BJ (cell line): ENCODE data around the gene RNU2-1. TPM values are rescaled to one million over a fixed set of nuclear protein-coding genes. Genes with fewer than 3 reads are reported as not detected.
"Not testable (repeated sequence)": the region's sequence is repeated elsewhere in the genome, so short reads cannot be mapped to it uniquely, and the experiment has no call there.

Experiments
- CTCF ChIA-PET: fragments of 350-600 bp; formaldehyde crosslinking; extraction: SDS; loops from one replicate; lab custom pipeline; 2021; ENCODE audit warnings: antibody characterized with exemption, inconsistent platforms; lab: Yijun Ruan, JAX
- POLR2A ChIA-PET: fragments of 300-600 bp; sonication (Branson Sonifier 250); formaldehyde crosslinking; extraction: SDS; loops from one replicate; lab custom pipeline; 2021; ENCODE audit warnings: antibody characterized with exemption; lab: Charles Lee
- DNase-seq: peaks from one replicate; pipeline ENCODE4 v3.0.0-alpha.2; 2011; ENCODE audit warnings: low read depth
- H3K27me3 ChIP-seq: 2 replicates; pipeline ENCODE4 v1.6.0; 2011; ENCODE audit warnings: low read length; ENCODE audit not compliant: control insufficient read depth, insufficient read depth
- H3K36me3 ChIP-seq: 2 replicates; pipeline ENCODE4 v1.5.1; 2011; ENCODE audit warnings: low read length; ENCODE audit not compliant: control insufficient read depth, insufficient read depth
- H3K4me3 ChIP-seq: 2 replicates; pipeline ENCODE4 v1.5.1; 2011; ENCODE audit warnings: low read depth, mild to moderate bottlenecking, control low read depth, low read length
- polyA minus RNA-seq: library from RNA; depleted of rRNA, polyadenylated mRNA; stranded (reverse); fragments of >200 nt; gene quantifications from 2 replicates; pipeline ENCODE4 v1.2.3, GENCODE V29; 2011; rRNA and poly(A)+ RNA removed
- polyA plus RNA-seq: library from polyadenylated mRNA; depleted of rRNA; stranded (reverse); fragments of >200 nt; gene quantifications from 2 replicates; pipeline ENCODE4 v1.2.3, GENCODE V29; 2011; rRNA removed

Gene RNU2-1
- polyA plus RNA-seq: not detected in 2 replicates
- not detected in 2 replicates for polyA minus RNA-seq

DNA sequence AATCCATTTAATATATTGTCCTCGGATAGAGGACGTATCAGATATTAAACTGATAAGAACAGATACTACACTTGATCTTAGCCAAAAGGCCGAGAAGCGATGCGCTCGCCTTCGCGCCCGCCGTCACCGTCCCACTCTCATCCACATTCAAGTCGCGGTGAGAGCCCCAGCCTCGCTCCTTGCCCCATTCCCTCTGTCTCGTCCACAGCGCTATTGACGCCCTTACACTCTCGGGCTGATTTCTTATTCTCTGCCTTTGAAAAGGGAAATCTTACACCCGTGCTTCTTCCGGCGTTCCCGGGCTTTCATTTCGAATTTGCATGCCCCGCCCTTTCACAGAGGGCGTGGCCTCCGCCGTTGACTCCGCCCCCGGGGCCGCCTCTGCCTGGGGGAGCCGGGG lies at the start of gene RNU2-1:
TSS of gene RNU2-1 (minus strand) at position 101 of the 400 bp plus-strand sequence.
- POLR2A ChIA-PET, H3K27me3 ChIP-seq, H3K4me3 ChIP-seq, CTCF ChIA-PET, H3K36me3 ChIP-seq, DNase-seq: not testable (repeated sequence)

DNA sequence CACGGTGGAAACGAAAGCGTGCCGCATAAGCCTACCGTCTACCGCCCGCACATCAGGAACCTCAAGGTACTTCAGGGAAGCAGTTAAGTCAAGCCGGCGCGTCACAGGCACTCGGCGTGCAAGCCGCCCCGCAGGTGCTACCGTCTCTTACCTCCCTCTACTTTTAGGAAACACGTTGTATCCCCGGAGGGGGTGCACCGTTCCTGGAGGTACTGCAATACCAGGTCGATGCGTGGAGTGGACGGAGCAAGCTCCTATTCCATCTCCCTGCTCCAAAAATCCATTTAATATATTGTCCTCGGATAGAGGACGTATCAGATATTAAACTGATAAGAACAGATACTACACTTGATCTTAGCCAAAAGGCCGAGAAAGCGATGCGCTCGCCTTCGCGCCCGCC lies 39.1 kb upstream of the RNU2-1 start:
- H3K27me3 ChIP-seq, H3K4me3 ChIP-seq, CTCF ChIA-PET, DNase-seq, H3K36me3 ChIP-seq, POLR2A ChIA-PET: not testable (repeated sequence)

DNA sequence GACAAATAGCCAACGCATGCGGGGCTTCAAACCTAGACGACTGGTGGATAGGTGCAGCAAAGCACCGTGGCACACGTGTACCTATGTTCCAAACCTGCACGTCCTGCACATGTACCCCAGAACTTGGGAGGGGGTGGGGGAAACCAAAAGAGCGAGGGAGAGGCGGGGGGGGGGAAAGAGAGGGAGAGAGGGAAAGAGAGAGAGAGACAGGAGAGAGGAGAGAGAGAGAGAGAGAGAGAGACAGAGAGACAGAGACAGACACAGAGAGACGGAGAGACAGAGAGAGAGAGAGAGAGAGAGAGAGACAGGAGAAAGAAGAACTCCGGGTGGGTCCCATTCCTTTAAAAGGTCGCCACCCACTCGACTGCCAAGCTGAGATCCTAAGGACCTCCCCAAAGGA lies 38.7 kb upstream of the RNU2-1 start:
- H3K4me3 ChIP-seq, DNase-seq, CTCF ChIA-PET, POLR2A ChIA-PET, H3K27me3 ChIP-seq, H3K36me3 ChIP-seq: not testable (repeated sequence)

DNA sequence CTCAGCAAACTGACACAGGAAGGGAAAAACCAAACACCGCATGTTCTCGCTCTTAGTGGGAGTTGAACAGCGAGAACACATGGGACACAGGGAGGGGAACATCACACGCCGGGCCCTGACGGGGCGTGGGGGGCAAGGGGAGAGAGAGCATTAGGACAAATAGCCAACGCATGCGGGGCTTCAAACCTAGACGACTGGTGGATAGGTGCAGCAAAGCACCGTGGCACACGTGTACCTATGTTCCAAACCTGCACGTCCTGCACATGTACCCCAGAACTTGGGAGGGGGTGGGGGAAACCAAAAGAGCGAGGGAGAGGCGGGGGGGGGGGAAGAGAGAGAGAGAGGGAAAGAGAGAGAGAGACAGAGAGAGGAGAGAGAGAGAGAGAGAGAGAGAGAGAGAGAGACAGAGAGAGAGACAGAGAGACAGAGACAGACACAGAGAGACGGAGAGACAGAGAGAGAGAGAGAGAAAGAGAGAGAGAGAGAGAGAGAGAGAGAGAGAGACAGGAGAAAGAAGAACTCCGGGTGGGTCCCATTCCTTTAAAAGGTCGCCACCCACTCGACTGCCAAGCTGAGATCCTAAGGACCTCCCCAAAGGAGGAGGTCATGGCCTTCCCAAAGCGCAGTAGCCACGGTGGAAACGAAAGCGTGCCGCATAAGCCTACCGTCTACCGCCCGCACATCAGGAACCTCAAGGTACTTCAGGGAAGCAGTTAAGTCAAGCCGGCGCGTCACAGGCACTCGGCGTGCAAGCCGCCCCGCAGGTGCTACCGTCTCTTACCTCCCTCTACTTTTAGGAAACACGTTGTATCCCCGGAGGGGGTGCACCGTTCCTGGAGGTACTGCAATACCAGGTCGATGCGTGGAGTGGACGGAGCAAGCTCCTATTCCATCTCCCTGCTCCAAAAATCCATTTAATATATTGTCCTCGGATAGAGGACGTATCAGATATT lies 37.1 kb upstream of the RNU2-1 start:
- H3K4me3 ChIP-seq, H3K36me3 ChIP-seq, CTCF ChIA-PET, POLR2A ChIA-PET, DNase-seq, H3K27me3 ChIP-seq: not testable (repeated sequence)

DNA sequence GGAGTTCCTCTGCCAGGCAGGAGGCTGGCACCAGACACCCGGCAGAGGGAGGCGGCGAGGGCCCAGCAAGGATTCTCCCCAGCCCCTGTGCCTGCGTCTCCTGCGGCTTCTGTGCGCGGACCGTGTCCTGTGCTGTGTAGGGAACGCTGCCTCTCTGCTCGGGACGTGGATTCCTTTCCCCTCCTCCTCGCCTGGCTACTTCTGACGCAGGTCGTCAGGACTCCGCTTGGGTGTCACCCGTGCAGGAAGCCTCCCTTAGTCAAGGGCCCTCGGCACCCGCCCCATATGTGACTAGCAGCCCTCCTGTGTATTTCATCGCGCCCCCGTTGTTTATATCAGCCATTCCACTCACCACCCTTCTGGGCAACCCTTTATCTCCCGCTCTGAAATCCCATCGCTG lies 12.7 kb upstream of the RNU2-1 start:
- H3K4me3 ChIP-seq, CTCF ChIA-PET, DNase-seq, H3K27me3 ChIP-seq, POLR2A ChIA-PET, H3K36me3 ChIP-seq: not testable (repeated sequence)

DNA sequence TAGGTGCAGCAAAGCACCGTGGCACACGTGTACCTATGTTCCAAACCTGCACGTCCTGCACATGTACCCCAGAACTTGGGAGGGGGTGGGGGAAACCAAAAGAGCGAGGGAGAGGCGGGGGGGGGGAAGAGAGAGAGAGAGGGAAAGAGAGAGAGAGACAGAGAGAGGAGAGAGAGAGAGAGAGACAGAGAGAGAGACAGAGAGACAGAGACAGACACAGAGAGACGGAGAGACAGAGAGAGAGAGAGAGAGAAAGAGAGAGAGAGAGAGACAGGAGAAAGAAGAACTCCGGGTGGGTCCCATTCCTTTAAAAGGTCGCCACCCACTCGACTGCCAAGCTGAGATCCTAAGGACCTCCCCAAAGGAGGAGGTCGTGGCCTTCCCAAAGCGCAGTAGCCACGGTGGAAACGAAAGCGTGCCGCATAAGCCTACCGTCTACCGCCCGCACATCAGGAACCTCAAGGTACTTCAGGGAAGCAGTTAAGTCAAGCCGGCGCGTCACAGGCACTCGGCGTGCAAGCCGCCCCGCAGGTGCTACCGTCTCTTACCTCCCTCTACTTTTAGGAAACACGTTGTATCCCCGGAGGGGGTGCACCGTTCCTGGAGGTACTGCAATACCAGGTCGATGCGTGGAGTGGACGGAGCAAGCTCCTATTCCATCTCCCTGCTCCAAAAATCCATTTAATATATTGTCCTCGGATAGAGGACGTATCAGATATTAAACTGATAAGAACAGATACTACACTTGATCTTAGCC lies 7.0 kb upstream of the RNU2-1 start:
- CTCF ChIA-PET, DNase-seq, H3K27me3 ChIP-seq, POLR2A ChIA-PET, H3K4me3 ChIP-seq, H3K36me3 ChIP-seq: not testable (repeated sequence)

- CTCF ChIA-PET, DNase-seq, POLR2A ChIA-PET, H3K4me3 ChIP-seq, H3K27me3 ChIP-seq, H3K36me3 ChIP-seq: not testable (repeated sequence)
Observed at GRCh38 chr17:43239597-43239996, 5.8 kb upstream of the RNU2-1 start.

- not testable (repeated sequence) for H3K36me3 ChIP-seq
Observed at GRCh38 chr17:43233263-43233662, 514 bp downstream of the RNU2-1 start.

DNA sequence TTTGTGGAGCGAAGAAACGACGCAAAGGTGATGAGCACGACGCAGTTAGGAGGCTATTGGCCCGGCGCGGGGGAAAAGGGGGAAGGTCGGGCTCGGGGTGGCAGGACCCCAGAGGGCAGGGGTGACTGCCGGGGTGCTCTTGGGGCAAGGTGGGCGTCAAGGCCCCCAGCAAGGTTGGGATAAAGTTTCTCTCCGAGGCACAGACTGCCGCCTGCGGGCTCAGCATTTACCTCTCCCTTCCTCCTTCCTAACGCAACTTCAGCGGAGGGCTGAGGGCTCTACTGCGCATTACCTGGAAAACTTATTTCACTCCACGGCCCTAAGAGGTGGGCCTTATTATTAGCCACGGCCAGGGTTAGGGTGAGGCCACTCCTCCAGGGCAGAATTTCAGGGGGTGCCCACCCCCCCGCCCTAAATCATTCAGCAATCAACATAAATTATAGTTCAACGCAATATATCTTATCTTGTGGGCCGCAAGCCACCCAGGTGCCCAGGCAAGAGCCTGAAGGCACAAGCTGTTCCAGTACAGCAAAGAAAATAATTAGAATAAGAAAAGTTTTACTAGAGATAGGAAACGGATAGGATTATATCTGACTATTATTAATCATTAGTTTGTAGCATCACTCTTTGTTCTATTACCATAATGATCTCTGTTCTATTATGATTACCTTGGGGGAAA lies 1.6 kb downstream of the RNU2-1 start:
- H3K27me3 ChIP-seq, CTCF ChIA-PET, POLR2A ChIA-PET, H3K36me3 ChIP-seq, H3K4me3 ChIP-seq, DNase-seq: not testable (repeated sequence)

More at GRCh38 chr17:43233263-43233662, 514 bp downstream of the RNU2-1 start:
- CTCF ChIA-PET, DNase-seq, H3K4me3 ChIP-seq, POLR2A ChIA-PET, H3K27me3 ChIP-seq: not testable (repeated sequence)

- H3K4me3 ChIP-seq, H3K27me3 ChIP-seq, POLR2A ChIA-PET, CTCF ChIA-PET, DNase-seq, H3K36me3 ChIP-seq: not testable (repeated sequence)
Observed at GRCh38 chr17:43231205-43232020, 2.4 kb downstream of the RNU2-1 start.

DNA sequence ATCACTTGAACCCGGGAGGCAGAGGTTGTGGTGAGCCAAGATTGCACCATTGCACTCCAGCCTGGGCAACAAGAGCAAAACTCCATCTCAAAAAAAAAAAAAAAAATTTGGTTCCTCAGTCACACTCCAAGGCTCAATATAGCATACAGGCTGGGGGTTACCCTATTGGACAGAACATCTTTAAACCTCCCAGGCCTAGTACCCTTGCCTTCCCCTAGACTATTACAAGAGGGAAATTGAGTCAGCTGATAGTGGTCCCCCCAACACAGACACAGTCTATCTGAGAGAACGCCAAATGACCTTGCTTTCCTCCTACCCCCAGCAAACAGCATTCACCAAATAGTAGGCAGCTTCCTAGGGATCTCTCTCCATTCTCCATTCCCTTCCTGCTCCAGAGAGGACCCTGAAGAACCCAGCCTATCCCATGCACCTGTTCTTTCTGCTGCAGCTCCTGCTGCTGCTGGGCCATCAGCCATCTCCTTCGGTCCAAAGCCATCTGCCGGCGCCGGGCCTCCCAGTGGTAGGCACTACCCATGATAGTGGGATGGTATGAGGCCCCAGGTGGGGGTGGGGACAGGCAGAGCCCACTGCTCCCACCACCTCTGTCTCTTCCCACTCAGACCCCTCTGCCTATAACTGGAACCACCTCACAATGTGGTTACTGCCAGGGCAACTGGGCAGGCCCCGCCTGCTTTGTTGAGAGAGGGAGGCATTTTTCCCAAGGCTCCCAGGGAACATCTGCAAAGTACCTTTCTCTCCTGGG lies 5.6 kb downstream of the RNU2-1 start, which contains the start of gene CCDC200:
TSS of gene CCDC200 (minus strand) at position 604 of the 763 bp plus-strand sequence. CDS start at position 535, 69 bp downstream.
- CTCF ChIA-PET, POLR2A ChIA-PET, DNase-seq, H3K36me3 ChIP-seq, H3K27me3 ChIP-seq, H3K4me3 ChIP-seq: not testable (repeated sequence)
